ENCODE data around the gene INPPL1.
"Not testable (repeated sequence)": the region's sequence is repeated elsewhere in the genome, so short reads cannot be mapped to it uniquely, and the experiment has no call there.

Gene INPPL1

DNA sequence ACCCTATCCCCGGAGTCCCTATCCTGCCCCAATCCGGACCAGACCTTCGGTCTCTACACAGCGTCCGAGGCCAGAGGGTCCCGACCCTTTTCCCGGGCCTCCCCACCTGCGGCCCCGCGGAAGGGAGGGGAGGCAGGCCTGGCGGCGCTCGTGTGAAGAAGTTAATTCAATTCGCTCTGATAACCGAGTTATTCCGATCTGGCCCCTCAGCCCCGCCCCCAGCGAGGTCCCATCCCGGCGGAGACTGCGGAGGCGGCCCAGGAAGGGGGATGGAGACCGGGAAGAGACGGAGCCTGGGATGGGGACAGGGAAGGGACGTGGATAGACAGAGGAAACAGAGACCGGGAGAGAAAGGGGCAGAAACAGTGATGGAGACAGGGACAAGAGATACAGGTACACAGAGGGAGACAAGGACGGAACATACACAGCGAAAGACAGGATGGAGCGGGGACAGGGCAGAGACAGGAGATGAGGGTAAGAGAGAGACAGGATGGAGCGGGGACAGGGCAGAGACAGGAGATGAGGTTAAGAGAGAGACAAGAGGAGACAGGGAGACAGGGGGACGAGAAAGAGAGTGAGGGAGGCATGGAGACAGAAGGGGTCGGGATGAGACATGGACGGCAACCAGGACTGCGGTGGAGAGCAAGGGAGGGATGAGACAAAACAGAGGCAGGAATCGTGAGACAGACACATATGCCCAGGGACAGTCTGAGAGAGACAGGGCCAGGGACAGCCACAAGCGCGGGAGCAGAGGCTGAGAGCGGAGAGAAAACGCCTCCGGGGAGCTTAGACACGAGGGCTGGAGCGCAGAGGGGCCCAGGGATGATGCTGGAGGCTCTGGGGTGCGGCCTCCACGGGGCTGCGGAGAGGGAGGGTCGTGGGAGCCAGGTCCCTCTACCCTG is 20.0 kb downstream of the INPPL1 start:
- DNase-seq: peak; percentile 51

GRCh38 chr11:72245263-72245816 is 20.8 kb downstream of the INPPL1 start:
- peak; percentile 28 for DNase-seq

GRCh38 chr11:72247584-72247983 is 23.0 kb downstream of the INPPL1 start:
- peak; percentile 29 for DNase-seq

DNA sequence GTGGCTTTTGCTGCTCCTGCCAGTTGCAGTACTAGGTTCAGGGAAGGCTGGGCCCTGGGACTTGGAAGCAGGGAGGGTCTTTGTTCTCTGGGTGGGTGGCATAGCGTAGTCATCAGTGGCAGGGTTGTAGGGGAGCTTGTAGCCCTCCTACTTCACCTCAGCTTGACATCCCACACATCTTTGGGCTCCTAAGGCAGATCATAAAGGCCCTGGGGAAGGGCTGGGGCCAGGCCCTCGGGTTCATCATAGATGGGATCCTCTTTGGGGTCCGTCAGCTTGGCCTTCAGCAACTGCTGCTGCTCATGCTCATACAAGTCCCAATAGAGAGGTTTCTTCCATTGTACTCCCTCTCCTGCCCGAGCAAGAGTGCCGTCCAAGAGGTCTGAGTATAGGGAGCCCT is 25.4 kb downstream of the INPPL1 start:
- no peak for DNase-seq

GRCh38 chr11:72250661-72251464 is 26.3 kb downstream of the INPPL1 start:
- no peak for DNase-seq

DNA sequence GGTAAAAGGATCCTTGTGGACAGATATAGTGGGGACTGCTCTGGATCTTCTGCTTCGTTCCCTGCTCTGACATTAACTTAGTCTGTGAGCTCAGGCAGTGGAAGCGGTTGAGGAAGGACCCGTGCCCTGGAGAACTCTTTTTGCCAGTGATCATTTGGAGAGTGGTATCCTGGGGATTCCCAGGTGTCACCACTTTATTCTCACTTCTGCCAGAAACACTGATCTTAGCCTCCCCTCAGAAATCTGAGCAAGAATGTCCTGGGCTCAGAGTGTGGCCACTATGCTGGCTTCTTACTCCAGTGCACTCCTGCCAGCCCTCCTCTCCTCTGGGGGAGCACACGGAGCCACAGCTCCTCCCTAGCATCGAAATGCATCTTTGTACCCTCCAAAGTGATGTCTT is 27.0 kb downstream of the INPPL1 start:
- no peak for DNase-seq

- DNase-seq: no peak
These were observed 28.8 kb downstream of the INPPL1 start for GRCh38 chr11:72253392-72253791.

DNA sequence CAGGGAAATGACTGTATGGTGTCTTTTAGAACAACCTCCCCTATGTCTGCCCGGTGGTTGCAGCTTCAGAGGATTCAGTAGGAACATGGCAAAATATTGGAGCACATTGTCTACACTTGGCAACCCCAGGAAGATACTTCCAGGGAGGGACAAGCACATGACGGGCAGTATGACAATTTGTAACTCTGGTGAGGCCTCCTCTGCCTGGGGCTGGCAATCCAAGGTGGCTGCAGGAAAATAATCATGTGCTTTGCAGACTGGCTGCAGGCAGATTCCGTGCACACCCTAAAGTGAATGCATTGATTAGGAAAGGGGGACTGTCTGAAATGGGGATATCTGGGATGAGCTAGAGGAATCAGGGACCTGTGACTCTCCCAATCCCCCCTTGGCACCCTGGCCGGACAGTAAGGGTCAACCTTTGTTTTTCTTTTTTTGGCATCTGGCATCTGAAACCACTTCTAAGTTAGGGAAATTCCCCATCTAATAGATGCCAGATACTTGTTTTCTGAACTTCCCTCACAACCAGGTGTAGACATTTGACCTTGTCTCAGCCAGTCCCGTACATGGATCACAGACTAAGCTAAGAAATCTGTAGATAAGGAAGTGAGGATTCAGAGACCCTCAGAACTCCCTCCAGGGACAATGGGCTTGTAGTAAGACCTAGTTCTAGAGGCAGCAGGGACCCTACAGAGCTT is 29.9 kb downstream of the INPPL1 start:
- DNase-seq: no peak

DNA sequence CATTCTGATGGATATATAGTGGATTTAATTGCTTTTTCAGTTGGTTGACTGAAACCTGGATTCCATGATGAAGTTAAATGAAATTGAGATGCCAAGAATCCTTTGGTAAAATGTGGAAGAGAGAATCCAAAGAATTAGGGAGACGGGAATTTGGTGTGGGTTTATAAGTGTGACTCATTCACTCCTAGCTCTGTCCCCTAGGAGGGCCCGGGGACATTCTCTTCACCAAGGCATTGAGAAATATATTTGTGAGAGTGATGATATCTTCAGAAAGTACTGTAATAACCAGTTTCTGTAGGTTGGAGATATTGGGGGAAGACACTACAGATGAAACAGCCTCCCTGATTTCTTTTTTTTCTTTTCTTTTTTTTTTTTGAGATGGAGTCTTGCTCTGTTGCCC is 33.0 kb downstream of the INPPL1 start:
- no peak for DNase-seq

GRCh38 chr11:72259490-72259889 is 34.9 kb downstream of the INPPL1 start:
- DNase-seq: no peak

DNA sequence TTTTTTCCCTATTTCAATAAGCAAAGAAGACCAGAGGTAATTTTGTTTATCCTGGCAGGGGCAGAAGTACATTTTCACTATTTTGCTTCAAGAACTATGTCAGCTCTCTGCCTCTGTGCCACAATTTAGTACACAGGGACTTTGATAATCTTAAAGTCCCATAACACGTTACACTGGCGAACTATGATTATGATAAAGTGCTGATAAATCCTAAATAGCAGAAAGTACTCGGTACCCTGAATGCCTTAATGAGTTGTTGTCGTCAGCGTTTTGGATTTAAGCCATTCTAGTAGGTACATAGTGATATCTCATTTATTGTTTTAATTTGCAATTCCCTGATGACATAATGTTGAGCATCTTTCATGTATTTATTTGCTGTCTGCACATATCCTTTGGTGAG is 36.0 kb downstream of the INPPL1 start:
- DNase-seq: no peak

DNA sequence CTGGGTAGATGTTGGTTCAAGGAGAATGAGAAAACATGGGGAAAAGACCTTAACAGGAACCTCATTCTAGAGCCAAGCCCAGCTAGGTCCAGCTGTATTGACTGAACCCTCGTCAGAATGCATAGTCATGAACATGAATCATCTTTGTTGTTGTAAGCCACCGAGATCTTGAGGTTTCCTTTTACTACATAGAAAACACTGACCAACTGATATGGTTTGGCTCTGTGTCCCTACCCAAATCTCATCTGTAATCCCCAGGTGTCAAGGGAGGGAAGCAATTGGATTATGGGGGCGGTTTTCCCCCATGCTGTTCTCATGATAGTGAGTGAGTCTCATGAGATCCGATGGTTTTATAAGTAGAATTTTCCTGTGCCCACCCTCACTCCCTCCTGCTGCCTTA is 38.8 kb downstream of the INPPL1 start:
- DNase-seq: no peak

DNA sequence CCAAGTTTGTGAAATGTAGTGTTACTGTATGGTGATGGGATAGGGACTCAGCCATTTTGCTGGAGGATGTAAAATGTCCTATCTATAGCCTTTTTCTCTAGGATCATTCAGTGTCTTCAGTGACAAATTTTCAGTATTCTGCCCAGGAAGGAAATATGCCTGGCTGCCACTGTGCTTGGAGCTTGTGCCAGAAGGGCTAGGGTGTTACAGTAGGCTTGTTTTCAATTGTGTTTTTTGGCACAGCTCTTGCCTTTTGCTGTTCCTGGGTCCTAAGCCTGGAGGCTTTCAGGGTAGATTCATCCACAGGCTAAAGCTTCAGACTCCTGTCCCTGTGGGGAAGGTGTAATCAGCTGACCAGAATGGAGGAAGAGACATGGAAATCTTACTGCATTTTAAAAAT is 41.4 kb downstream of the INPPL1 start:
- no peak for DNase-seq

- DNase-seq: not testable (repeated sequence)
These were observed 42.4 kb downstream of the INPPL1 start for GRCh38 chr11:72266960-72267359.

GRCh38 chr11:72267956-72268617 is 43.5 kb downstream of the INPPL1 start:
- DNase-seq: no peak

GRCh38 chr11:72271980-72272379 is 47.4 kb downstream of the INPPL1 start:
- DNase-seq: no peak

- DNase-seq: no peak
These were observed 49.9 kb downstream of the INPPL1 start for GRCh38 chr11:72274435-72274834.

DNA sequence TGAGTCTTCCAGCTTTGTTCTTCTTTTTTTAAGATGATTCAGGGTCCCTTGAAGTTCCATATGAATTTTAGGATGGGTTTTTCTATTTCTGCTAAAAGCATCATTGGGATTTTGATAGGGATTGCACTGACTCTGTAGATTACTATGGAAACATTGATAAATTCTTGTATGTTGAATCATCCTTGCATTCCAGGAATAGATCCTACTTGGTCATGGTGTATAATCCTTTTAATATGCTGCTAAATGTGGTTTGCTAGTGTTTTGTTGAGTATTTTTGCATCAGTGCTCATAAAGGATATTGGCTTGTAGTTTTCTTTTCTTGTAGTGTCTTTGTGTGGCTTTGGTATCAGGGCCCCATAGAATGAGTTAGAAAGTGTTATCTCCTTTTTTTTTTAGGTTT is 54.3 kb downstream of the INPPL1 start:
- no peak for DNase-seq

GRCh38 chr11:72280037-72280436 is 55.5 kb downstream of the INPPL1 start:
- no peak for DNase-seq

GRCh38 chr11:72280726-72281315 is 56.3 kb downstream of the INPPL1 start:
- no peak for DNase-seq

GRCh38 chr11:72283947-72284346 is 59.4 kb downstream of the INPPL1 start:
- DNase-seq: no peak

- DNase-seq: no peak
These were observed 62.7 kb downstream of the INPPL1 start for GRCh38 chr11:72287293-72287692.

Measured in 8988T (cell line).